HG02870 (cell line): ENCODE measurements around the gene POLR3K.
"Not testable (repeated sequence)": the region's sequence is repeated elsewhere in the genome, so short reads cannot be mapped to it uniquely, and the experiment has no call there.

Source experiments
- ATAC-seq: cut with Tn5 transposase; IDR thresholded peaks from one replicate; pipeline ENCODE4 v1.9.1; 2021; ENCODE audit warnings: mild to moderate bottlenecking, moderate library complexity; ENCODE audit not compliant: unreplicated experiment

The POLR3K gene

GRCh38 chr16:20886-21285 lies 32.5 kb downstream of the POLR3K start:
- not testable (repeated sequence) for ATAC-seq

- not testable (repeated sequence) for ATAC-seq
Measured at GRCh38 chr16:17062-17765, 36.2 kb downstream of the POLR3K start.

GRCh38 chr16:10772-11171 lies 42.6 kb downstream of the POLR3K start:
- not testable (repeated sequence) for ATAC-seq

GRCh38 chr16:9903-10665 lies 43.3 kb downstream of the POLR3K start:
- no peak for ATAC-seq
